GM08714 (cell line): Measurements from ENCODE around the gene MED23.

ENCODE experiments used
- H3K4me3 ChIP-seq: fragments of 200-500 bp; sonication (Bioruptor generic); 2 replicates; pipeline ENCODE4 v1.5.1; 2014; ENCODE audit warnings: mild to moderate bottlenecking, low read length, inconsistent platforms
- ZNF274 ChIP-seq: IDR thresholded peaks from 2 replicates; pipeline ENCODE4 v1.6.1; 2012; ENCODE audit warnings: mild to moderate bottlenecking, low read depth, low read length

MED23 gene

DNA sequence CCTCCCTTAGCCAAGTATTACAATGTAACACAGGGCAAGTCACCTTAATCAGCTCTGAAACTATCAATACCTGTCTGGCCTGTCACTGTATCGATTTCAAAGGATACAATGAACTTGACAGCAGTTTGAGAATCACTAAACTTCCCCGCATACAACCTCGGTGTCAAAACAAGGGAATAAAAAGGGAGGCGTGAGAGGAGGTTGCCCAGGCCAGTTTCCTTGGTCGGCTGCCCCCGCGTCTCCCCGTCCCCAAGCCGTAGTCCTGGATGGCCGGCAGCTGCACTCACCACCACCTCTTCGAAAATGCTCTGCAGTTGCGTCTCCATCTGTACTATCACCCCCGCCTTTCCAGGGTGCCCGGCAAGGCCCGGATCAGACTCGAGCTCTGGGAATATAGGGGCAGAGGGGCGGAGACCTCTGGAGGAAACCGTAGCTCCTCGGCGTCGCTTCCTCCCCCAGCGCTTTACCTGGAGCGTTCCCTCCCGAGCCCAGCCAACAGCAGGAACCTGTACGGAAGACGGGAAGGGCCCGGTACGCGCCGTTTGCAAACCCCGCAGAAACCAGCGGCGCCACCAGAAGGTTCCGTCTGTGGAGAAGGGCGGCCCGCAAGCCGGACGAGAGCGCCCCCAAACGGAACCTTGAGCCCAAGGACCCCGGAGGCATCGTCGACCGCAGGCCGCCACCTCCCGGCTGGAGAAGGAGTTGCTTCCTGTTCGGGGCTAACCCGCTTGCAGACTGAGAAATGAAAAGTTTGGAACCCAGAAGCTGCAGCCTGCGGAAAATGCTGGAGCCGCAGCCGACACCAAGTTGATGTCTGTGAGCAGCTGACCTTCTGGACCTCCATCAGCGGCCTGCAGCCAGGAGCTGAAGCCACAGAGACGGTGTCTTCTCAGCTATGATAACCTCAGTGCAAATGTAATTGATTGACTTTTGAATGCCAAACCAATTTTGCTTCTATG is at the start of gene MED23:
MED23 (minus strand) TSS at position 519 of the 959 bp plus-strand sequence; CDS start at position 326, 193 bp downstream.
- TF ChIP-seq ZNF274 = no peak
- peak within 1 kb of the TSS; percentile 81 for H3K4me3 ChIP-seq

- no peak for TF ChIP-seq ZNF274
- no peak overlapping the region for H3K4me3 ChIP-seq
Observed at GRCh38 chr6:131673184-131673583, 45.1 kb upstream of the MED23 start.

GRCh38 chr6:131669891-131670290 is 41.8 kb upstream of the MED23 start:
- H3K4me3 ChIP-seq = no peak overlapping the region
- no peak for TF ChIP-seq ZNF274

GRCh38 chr6:131663578-131664165 is 35.6 kb upstream of the MED23 start:
- H3K4me3 ChIP-seq = no peak overlapping the region
- TF ChIP-seq ZNF274 = no peak

- TF ChIP-seq ZNF274 = no peak
- no peak overlapping the region for H3K4me3 ChIP-seq
Observed at GRCh38 chr6:131660195-131660594, 32.2 kb upstream of the MED23 start.

DNA sequence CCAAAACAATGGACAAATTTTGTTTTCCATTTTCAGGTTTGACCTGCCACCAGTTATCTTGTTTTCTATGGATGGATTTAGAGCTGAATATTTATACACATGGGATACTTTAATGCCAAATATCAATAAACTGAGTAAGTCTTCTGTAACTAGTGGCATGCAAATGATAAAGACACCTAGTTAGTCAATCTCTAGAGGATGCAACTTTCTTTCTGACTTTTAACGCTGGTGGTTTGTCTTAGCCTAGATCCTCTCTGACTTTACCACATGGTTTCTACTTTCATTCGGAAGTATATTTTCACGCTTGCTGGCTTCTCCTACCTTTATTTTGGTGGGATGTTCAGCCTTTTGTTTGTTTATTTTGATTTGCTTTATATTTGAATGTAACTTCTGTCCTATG is 30.2 kb upstream of the MED23 start:
- TF ChIP-seq ZNF274 = no peak
- no peak overlapping the region for H3K4me3 ChIP-seq

DNA sequence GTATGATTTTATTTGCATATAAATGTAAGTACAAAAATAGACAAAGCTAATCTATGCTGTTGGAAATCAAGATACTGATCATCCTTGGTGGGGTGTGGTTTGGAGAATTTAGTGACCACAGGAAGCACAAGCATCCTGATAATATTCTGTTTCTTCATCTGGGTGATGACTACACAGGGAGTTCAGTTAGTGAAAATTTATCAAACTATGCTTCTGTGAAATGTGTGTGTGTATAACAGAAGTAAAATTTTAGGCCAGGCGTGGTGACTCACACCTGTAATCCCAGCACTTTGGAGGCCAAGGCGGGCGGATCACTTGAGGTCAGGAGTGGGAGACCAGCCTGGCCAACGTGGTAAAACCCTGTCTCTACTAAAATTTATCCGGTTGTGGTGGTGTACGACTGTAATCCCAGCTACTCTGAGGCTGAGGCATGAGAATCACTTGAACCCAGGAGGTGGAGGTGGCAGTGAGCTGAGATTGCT is 29.6 kb upstream of the MED23 start:
- no peak overlapping the region for H3K4me3 ChIP-seq
- TF ChIP-seq ZNF274 = no peak

DNA sequence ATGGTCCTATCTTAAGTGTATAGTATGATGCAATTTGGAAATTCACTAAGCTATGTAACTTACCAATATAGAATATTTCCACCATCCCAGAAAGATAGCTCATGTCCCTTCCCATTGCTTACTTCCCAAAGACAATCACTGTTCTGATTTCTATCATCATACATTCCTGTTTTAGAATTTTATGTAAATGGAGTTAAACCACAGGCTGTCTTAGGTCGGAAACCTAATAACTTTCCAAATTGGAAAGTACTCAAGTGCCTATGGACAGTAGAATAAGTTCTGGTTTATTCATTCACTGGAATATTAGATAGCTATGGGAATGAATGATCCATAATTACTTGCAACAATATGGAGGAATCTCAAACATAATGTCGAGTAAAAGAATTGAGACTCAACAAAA is 29.2 kb upstream of the MED23 start:
- H3K4me3 ChIP-seq = no peak overlapping the region
- no peak for TF ChIP-seq ZNF274

DNA sequence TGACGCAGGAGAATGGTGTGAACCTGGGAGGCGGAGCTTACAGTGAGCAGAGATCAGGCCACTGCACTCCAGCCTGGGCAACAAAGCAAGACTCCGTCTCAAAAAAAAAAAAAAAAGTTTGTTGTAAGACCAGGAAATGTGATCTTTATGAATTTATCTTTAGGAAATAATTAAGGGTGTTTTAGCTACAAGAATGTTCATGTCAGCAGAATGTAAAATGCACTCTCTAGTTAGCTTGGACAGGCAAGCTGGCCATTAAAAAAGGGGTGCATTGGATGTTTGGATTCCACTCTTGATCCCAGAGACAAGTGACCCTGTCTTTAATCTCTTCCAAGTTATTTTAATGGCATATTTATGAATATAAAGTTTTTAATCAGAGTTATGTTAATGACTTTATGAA is 28.6 kb upstream of the MED23 start:
- H3K4me3 ChIP-seq = no peak overlapping the region
- TF ChIP-seq ZNF274 = no peak

GRCh38 chr6:131655951-131656350 is 27.9 kb upstream of the MED23 start:
- no peak overlapping the region for H3K4me3 ChIP-seq
- TF ChIP-seq ZNF274 = no peak

DNA sequence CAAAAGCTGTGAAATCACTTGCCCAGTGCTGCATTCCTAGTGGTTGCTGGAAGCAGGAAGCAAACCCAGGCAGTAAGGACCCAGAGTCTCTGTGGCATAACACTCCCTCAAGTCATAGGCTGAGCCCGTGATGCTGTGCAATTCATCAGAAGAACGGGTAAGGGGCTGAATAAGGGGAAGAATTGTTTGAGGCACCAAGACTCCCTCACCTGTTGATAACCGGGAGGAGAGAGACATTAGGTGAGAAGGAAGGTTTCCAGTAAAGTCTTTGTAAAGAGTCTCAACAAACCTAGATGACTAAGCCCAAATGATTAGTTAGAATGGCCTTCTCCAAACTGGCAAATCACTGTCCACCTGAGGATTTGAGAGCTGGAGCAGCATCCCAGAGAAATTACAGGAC is 27.3 kb upstream of the MED23 start:
- H3K4me3 ChIP-seq = no peak overlapping the region
- TF ChIP-seq ZNF274 = no peak

GRCh38 chr6:131654326-131654725 is 26.3 kb upstream of the MED23 start:
- TF ChIP-seq ZNF274 = no peak
- H3K4me3 ChIP-seq = no peak overlapping the region

DNA sequence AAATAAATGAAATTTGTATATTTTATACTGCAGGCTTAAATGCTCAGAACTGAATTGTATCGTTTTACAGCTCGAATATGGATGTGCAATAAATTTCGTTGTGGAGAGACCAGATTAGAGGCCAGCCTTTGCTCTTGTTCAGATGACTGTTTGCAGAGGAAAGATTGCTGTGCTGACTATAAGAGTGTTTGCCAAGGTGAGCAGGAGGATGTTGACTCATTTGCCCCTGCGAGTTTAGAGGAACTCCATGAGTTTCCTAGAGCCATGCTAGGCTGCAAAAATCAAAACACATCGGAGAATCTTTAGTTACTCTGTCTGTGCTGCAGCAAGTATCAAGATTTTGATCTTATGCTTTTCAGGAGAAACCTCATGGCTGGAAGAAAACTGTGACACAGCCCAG is 24.4 kb upstream of the MED23 start:
- no peak for TF ChIP-seq ZNF274
- no peak overlapping the region for H3K4me3 ChIP-seq

- no peak for TF ChIP-seq ZNF274
Observed at GRCh38 chr6:131651782-131652181, 23.7 kb upstream of the MED23 start.

DNA sequence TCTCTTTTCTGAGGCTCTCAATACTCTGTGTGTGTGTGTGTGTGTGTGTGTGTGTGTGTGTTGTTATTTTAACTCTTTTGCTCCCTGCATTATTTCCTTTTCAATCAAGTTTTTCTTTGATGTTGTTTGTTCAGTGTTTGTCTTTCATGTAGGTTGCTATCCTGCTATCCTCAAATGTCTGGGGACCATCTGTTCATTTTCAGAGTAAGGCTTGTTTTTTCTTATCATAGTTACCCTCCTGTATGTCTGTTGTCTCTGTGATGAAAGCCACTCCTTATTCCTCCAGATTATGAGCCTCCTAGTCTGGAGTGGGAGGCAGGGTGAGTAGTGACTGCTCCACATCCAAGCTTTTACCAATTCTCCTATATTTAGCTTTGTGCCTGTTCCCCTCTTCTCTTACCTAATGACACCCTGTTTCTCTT is 18.2 kb upstream of the MED23 start:
- TF ChIP-seq ZNF274 = no peak
- no peak overlapping the region for H3K4me3 ChIP-seq

More at GRCh38 chr6:131651782-131652181, 23.7 kb upstream of the MED23 start:
- H3K4me3 ChIP-seq = no peak overlapping the region
